ENCODE results near the gene KRT9. TPM values are rescaled to one million over a fixed set of nuclear protein-coding genes. Genes with fewer than 3 reads are reported as not detected.

Gene KRT9
- total RNA-seq, 2 experiments from 2014 or later = not detected

- ATAC-seq = no peak
- POLR2A ChIA-PET = no interaction called here
- H3K9me3 Mint-ChIP-seq = peaks cover 14% of the 10 kb centered on the region
These were observed 30.7 kb upstream of the KRT9 start for GRCh38 chr17:41602524-41602923.

DNA sequence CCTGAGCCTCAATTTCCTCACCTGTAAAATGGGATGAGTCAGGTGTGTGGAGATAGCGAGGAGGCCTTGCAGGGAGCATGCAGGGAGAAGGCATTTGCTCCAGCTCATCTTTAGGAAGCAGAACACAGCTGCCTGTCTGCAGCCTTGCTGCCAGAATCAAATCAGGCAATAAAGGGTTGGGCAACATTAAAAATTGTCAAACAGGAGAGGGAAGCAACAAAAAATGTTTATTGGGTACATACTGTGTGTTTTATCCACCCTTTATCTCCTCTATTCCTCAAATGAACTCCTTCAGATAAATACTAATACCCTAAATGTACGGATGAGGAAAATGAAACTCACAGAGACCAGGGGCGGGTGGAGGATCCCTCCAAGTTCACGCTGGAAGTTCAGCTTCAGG, 28.5 kb upstream of the KRT9 start:
- Mint-ChIP-seq H3K36me3 (ENCODE audit: low read depth) (no peaks in the 10 kb centered on the region), H3K4me3 (no peak overlapping the region), H3K4me1 (ENCODE audit: low read depth) (no peaks in the 10 kb centered on the region), H3K27ac (no peak overlapping the region), H3K9me3 (no peaks in the 10 kb centered on the region), H3K27me3 (no peaks in the 10 kb centered on the region)
- ChIA-PET CTCF (interaction anchor here (1.5 kb wide), 1 partner anchor 51 kb away, joined by 4 read pairs; no protein-coding TSS in a partner anchor), POLR2A (interaction anchor here (0.6 kb wide), 1 partner anchor 22 kb away, joined by 4 read pairs; no protein-coding TSS in a partner anchor)
- DNase-seq = no peak
- TF ChIP-seq, protein P1, sequence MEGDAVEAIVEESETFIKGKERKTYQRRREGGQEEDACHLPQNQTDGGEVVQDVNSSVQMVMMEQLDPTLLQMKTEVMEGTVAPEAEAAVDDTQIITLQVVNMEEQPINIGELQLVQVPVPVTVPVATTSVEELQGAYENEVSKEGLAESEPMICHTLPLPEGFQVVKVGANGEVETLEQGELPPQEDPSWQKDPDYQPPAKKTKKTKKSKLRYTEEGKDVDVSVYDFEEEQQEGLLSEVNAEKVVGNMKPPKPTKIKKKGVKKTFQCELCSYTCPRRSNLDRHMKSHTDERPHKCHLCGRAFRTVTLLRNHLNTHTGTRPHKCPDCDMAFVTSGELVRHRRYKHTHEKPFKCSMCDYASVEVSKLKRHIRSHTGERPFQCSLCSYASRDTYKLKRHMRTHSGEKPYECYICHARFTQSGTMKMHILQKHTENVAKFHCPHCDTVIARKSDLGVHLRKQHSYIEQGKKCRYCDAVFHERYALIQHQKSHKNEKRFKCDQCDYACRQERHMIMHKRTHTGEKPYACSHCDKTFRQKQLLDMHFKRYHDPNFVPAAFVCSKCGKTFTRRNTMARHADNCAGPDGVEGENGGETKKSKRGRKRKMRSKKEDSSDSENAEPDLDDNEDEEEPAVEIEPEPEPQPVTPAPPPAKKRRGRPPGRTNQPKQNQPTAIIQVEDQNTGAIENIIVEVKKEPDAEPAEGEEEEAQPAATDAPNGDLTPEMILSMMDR (IDR thresholded peaks at IDR 0.05) = no peak
- no peak for ATAC-seq
- intact Hi-C loops (cut with micrococcal nuclease) = no loop called here

More at GRCh38 chr17:41602524-41602923, 30.7 kb upstream of the KRT9 start:
- peaks cover 10% of the 10 kb centered on the region for H3K27me3 Mint-ChIP-seq
- H3K4me1 Mint-ChIP-seq (ENCODE audit: low read depth) = no peaks in the 10 kb centered on the region
- no peak overlapping the region for H3K4me3 Mint-ChIP-seq
- no peak overlapping the region for H3K27ac Mint-ChIP-seq
- DNase-seq = no peak
- intact Hi-C loops (cut with micrococcal nuclease) = no loop called here
- CTCF ChIA-PET = interaction anchor here (0.9 to 1.6 kb wide), 3 partner anchors 46 to 186 kb away, joined by 3 to 4 read pairs (median 3); no protein-coding TSS in a partner anchor
- TF ChIP-seq, protein P1 (IDR thresholded peaks at IDR 0.05) = no peak
- H3K36me3 Mint-ChIP-seq (ENCODE audit: low read depth) = peaks cover 8% of the 10 kb centered on the region

DNA sequence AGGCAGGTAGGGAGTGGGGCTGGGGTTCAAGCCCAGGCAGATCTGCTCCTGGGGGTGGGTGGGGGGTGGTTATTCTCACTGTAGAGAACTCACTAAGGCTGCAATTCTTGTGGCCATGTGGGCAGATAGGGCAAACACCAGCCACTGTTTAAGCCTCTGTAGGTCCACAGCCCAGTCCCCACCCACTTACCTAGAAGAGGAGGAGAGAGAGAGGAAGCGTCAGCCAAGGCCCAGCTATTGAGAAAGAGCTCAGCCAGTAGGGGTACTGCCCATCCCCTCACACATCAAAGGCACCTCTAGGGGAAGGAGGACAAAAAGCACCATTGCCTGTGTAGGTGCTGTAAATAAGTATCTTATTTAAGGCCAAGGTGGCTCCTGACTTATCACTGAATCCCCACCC, 27.8 kb upstream of the KRT9 start:
- no peak overlapping the region for H3K27ac Mint-ChIP-seq
- intact Hi-C loops (cut with micrococcal nuclease) = no loop called here
- TF ChIP-seq, protein P1 (IDR thresholded peaks at IDR 0.05) = no peak
- CTCF ChIA-PET = no interaction called here
- no peaks in the 10 kb centered on the region for H3K4me1 Mint-ChIP-seq (ENCODE audit: low read depth)
- H3K36me3 Mint-ChIP-seq (ENCODE audit: low read depth) = no peaks in the 10 kb centered on the region
- DNase-seq = no peak
- H3K27me3 Mint-ChIP-seq = peaks cover 2% of the 10 kb centered on the region
- H3K9me3 Mint-ChIP-seq = no peaks in the 10 kb centered on the region
- no peak overlapping the region for H3K4me3 Mint-ChIP-seq
- POLR2A ChIA-PET = interaction anchor here (0.6 kb wide), 1 partner anchor 22 kb away, joined by 4 read pairs; no protein-coding TSS in a partner anchor
- ATAC-seq = no peak

DNA sequence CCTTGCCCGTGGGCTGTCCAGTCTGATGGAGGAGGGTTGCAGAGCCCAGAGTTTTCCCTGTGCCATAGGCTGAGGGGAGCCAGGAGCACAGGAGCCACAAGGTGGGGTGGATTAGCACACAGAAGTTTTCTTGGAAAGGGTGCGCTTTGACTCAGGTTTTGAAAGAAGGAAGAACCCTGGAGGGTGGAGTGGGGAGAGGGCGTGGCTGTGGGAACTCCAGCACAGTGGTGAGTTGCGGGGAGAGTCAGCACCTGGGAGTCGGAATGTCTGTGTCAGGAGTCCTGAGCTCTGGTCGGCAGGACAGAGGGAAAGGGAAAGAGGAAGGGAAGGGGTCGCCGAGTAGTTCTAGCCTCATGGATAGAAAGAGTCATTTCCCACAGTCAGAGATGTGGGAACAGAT, 23.7 kb upstream of the KRT9 start:
- ATAC-seq = no peak
- Mint-ChIP-seq H3K9me3 (no peaks in the 10 kb centered on the region), H3K4me1 (ENCODE audit: low read depth) (no peaks in the 10 kb centered on the region), H3K36me3 (ENCODE audit: low read depth) (no peaks in the 10 kb centered on the region), H3K4me3 (no peak overlapping the region), H3K27ac (no peak overlapping the region), H3K27me3 (peaks cover 8% of the 10 kb centered on the region)
- DNase-seq = no peak
- ChIA-PET CTCF (interaction anchor here (2.1 kb wide), 1 partner anchor 47 kb away, joined by 8 read pairs; no protein-coding TSS in a partner anchor), POLR2A (no interaction called here)
- TF ChIP-seq, protein P1 (IDR thresholded peaks at IDR 0.05) = no peak
- intact Hi-C loops (cut with micrococcal nuclease) = no loop called here

DNA sequence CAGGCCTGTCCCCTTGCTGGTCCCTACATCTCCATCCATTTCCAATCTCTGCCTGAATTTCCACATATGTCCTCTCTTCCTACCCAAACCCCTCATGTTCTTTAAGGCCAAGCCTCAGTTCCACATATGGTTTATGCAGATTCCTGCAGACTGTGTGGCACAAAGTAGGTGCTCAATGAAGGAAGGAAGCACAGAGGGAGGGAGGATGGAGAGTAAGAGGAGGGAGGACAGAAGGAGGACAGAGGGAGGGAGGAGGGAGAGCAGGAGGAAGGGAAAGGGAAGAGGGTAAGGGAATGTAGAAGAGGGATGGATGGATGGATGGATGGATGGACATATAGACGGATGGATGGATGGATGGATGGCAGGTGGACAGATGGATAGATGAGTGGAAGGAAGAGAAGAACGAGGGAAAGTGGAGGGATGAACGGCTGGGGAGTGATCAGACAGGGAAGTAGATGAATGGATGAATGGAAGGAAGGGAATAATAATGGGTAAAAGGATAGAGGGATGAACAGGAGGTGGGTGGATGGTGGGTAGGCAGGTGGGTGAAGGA, 22.6 kb upstream of the KRT9 start:
- no peaks in the 10 kb centered on the region for H3K4me1 Mint-ChIP-seq (ENCODE audit: low read depth)
- ChIA-PET POLR2A (no interaction called here), CTCF (interaction anchor here (1.2 to 2.3 kb wide), 3 partner anchors 45 to 69 kb away, joined by 3 to 12 read pairs (median 7); no protein-coding TSS in a partner anchor)
- H3K9me3 Mint-ChIP-seq = no peaks in the 10 kb centered on the region
- H3K4me3 Mint-ChIP-seq = no peak overlapping the region
- no peaks in the 10 kb centered on the region for H3K36me3 Mint-ChIP-seq (ENCODE audit: low read depth)
- H3K27me3 Mint-ChIP-seq = peaks cover 11% of the 10 kb centered on the region
- ATAC-seq = no peak
- H3K27ac Mint-ChIP-seq = no peak overlapping the region
- intact Hi-C loops (cut with micrococcal nuclease) = no loop called here
- TF ChIP-seq, protein P1 (IDR thresholded peaks at IDR 0.05) = no peak
- DNase-seq = no peak
